ENCODE results near the gene ERI3. TPM values are rescaled to one million over a fixed set of nuclear protein-coding genes. Genes with fewer than 3 reads are reported as not detected.

The ERI3 gene
- total and polyA plus RNA-seq, 2 donors (not counting 3 experiments of a cell fraction or from before 2014, with no cell fraction given): 45.3 to 94.0 TPM

- intact Hi-C loops (cut with micrococcal nuclease): no loop called here
- peaks cover 6% of the 10 kb centered on the region for H3K4me1 ChIP-seq (ENCODE audit: control insufficient read depth, extremely low read depth, insufficient read depth, low read length)
- H4K20me1 ChIP-seq (replicated peaks; ENCODE audit: control insufficient read depth, extremely low read depth, insufficient read depth, low read length): no peaks in the 10 kb centered on the region
- H3K36me3 ChIP-seq (ENCODE audit: control insufficient read depth in 2 of 2, extremely low read depth in 1 of 2, insufficient read depth in 2 of 2, low read length in 2 of 2): no peaks in the 10 kb centered on the region
- DNase-seq (ENCODE audit: low read depth, low spot score) (no peak), FAIRE-seq (no peak)
- H3K4me3 ChIP-seq (replicated peaks in 1 of 3; ENCODE audit: insufficient read depth in 1 of 3, low read depth in 1 of 3, low read length in 3 of 3): no peak overlapping the region
- no peak overlapping the region for H2AFZ ChIP-seq (ENCODE audit: low read depth, low read length)
- no peak overlapping the region for H3K27ac ChIP-seq (ENCODE audit: insufficient read depth, low read depth, low read length)
- H3K9ac ChIP-seq (replicated peaks; ENCODE audit: extremely low read depth, insufficient read depth, low read length): no peak overlapping the region
- no TSS peak for BruUV-seq (replicated peaks)
- peaks cover 4 to 12% of the 10 kb centered on the region in 2 experiments for H3K27me3 ChIP-seq (ENCODE audit: control insufficient read depth in 2 of 2, insufficient read depth in 2 of 2, low read length in 2 of 2)
- dilution Hi-C loops (cut with MboI; ENCODE audit: extremely low pct_ligation_motif_present, low sequenced_read_pairs): no loop called here
- no peaks in the 10 kb centered on the region for H3K9me1 ChIP-seq (replicated peaks; ENCODE audit: control insufficient read depth, extremely low read depth, insufficient read depth, low read length)
- CTCF ChIA-PET: interaction anchor here (0.6 to 1.0 kb wide), 2 partner anchors 19 to 360 kb away, joined by 3 to 4 read pairs; no protein-coding TSS in a partner anchor
- no peak overlapping the region for H3K4me2 ChIP-seq (ENCODE audit: insufficient read depth, low read length)
- H3K9me3 ChIP-seq (replicated peaks; ENCODE audit: control insufficient read depth, insufficient read depth, low read length): no peaks in the 10 kb centered on the region
- no peak for TF ChIP-seq EZH2 (IDR thresholded peaks at IDR 0.05; ENCODE audit: borderline replicate concordance, low read depth, low read length, severe bottlenecking)
- TF ChIP-seq, protein P1, sequence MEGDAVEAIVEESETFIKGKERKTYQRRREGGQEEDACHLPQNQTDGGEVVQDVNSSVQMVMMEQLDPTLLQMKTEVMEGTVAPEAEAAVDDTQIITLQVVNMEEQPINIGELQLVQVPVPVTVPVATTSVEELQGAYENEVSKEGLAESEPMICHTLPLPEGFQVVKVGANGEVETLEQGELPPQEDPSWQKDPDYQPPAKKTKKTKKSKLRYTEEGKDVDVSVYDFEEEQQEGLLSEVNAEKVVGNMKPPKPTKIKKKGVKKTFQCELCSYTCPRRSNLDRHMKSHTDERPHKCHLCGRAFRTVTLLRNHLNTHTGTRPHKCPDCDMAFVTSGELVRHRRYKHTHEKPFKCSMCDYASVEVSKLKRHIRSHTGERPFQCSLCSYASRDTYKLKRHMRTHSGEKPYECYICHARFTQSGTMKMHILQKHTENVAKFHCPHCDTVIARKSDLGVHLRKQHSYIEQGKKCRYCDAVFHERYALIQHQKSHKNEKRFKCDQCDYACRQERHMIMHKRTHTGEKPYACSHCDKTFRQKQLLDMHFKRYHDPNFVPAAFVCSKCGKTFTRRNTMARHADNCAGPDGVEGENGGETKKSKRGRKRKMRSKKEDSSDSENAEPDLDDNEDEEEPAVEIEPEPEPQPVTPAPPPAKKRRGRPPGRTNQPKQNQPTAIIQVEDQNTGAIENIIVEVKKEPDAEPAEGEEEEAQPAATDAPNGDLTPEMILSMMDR (IDR thresholded peaks at IDR 0.05; ENCODE audit: extremely low read depth in 1 of 2, insufficient read depth in 1 of 2, low read depth in 1 of 2, low read length in 2 of 2): no peak
- TF ChIP-seq POLR2A (IDR thresholded peaks at IDR 0.05; ENCODE audit: low read depth, low read length): no peak
- no peak for TF ChIP-seq MYC (IDR thresholded peaks at IDR 0.05; ENCODE audit: low read depth, low read length)
- TF ChIP-seq JUN (IDR thresholded peaks at IDR 0.05; ENCODE audit: borderline replicate concordance, insufficient read depth, insufficient read length, low read depth): no peak
- TF ChIP-seq, protein P2, sequence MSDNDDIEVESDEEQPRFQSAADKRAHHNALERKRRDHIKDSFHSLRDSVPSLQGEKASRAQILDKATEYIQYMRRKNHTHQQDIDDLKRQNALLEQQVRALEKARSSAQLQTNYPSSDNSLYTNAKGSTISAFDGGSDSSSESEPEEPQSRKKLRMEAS (IDR thresholded peaks at IDR 0.05; ENCODE audit: insufficient read depth, insufficient read length): no peak
- TF ChIP-seq FOS (IDR thresholded peaks at IDR 0.05; ENCODE audit: borderline replicate concordance, insufficient read depth, low read length): no peak
- TF ChIP-seq POLR2AphosphoS5 (IDR thresholded peaks at IDR 0.05; ENCODE audit: insufficient read depth, low read depth, low read length): no peak
- TF ChIP-seq GATA2 (IDR thresholded peaks at IDR 0.05; ENCODE audit: insufficient read depth, insufficient read length, low read depth, low read length): no peak
- POLR2A ChIA-PET: interaction anchor here (0.7 kb wide), 1 partner anchor 231 kb away, joined by 8 read pairs; no protein-coding TSS in a partner anchor
- H3K79me2 ChIP-seq (ENCODE audit: control insufficient read depth, insufficient read depth, low read length): peaks cover 4% of the 10 kb centered on the region
Observed at GRCh38 chr1:44359234-44359935, 4.3 kb upstream of the ERI3 start.

Data from endothelial cell of umbilical vein (primary cell).